Mucosa of descending colon (tissue), 3 donors: ENCODE results near the gene AMBN. TPM values are rescaled to one million over a fixed set of nuclear protein-coding genes. Genes with fewer than 3 reads are reported as not detected.

Experiments
- ATAC-seq: fragments of 200-7000 bp; cut with Tn5 transposase; one replicate; pipeline ENCODE4 v1.9.1; 2020; ENCODE audit warnings: mild to moderate bottlenecking, moderate library complexity
- DNase-seq, 3 donors: peaks; one replicate each; pipeline ENCODE4 v3.0.0-alpha.2; 2020
- H3K36me3 ChIP-seq: fragments of 200-600 bp; one replicate; pipeline ENCODE4 v1.8.0; 2021; ENCODE audit warnings: low read depth, mild to moderate bottlenecking
- H3K4me1 ChIP-seq: fragments of 200-600 bp; one replicate; pipeline ENCODE4 v1.8.0; 2021; ENCODE audit warnings: low read depth, mild to moderate bottlenecking
- H3K4me3 ChIP-seq: fragments of 200-600 bp; one replicate; pipeline ENCODE4 v1.8.0; 2021; ENCODE audit warnings: mild to moderate bottlenecking
- H3K9me3 ChIP-seq: fragments of 200-600 bp; one replicate; pipeline ENCODE4 v1.8.0; 2021; ENCODE audit warnings: mild to moderate bottlenecking
- CTCF ChIP-seq: fragments of 200-600 bp; IDR thresholded peaks from one replicate; pipeline ENCODE4 v1.8.0; 2022; ENCODE audit warnings: antibody characterized with exemption, mild to moderate bottlenecking
- intact Hi-C, 2 donors: fragments of 100-400 bp; cut with DNase I in 1 of 2; cut with micrococcal nuclease in 1 of 2; formaldehyde crosslinking; loops; one replicate each; pipeline versions ENCODE4 v1.11.0 to v1.11.1; 2022; cut with DNase I, micrococcal nuclease
- total RNA-seq, 3 donors: library from RNA; stranded (reverse); fragmentation: NEBNext Ultra II Directional in 2 of 3; extraction: Animal tissue kit (Norgen Biotek cat#: 25700) in 2 of 3; gene quantifications; one replicate each; pipeline versions ENCODE4 v1.2.1 to v1.2.4, GENCODE V29; 2021 to 2023
- donor health status: DM: no; HTN: no; CAD: no; lungs with moderate emphysema.
- donor health status: DM: no; HTN: no; CAD: no.
- donor health status: DM: no; HTN: yes; CAD: no.

Gene AMBN
- total RNA-seq, 3 donors from 2014 or later = not detected

GRCh38 chr4:70564033-70564432 is 28.0 kb upstream of the AMBN start:
- H3K4me1 ChIP-seq = no peaks in the 10 kb centered on the region
- H3K36me3 ChIP-seq = no peaks in the 10 kb centered on the region
- no peak overlapping the region for H3K4me3 ChIP-seq
- H3K9me3 ChIP-seq = no peaks in the 10 kb centered on the region
- no peak for ATAC-seq
- no peak for TF ChIP-seq CTCF
- intact Hi-C loops = no loop called here
- no peak for DNase-seq

- Histone ChIP-seq H3K9me3 (no peaks in the 10 kb centered on the region), H3K4me3 (no peak overlapping the region), H3K36me3 (no peaks in the 10 kb centered on the region), H3K4me1 (no peaks in the 10 kb centered on the region)
- intact Hi-C loops = no loop called here
- TF ChIP-seq CTCF = no peak
- ATAC-seq (no peak), DNase-seq (no peak)
Observed at GRCh38 chr4:70570796-70571195, 21.3 kb upstream of the AMBN start.

DNA sequence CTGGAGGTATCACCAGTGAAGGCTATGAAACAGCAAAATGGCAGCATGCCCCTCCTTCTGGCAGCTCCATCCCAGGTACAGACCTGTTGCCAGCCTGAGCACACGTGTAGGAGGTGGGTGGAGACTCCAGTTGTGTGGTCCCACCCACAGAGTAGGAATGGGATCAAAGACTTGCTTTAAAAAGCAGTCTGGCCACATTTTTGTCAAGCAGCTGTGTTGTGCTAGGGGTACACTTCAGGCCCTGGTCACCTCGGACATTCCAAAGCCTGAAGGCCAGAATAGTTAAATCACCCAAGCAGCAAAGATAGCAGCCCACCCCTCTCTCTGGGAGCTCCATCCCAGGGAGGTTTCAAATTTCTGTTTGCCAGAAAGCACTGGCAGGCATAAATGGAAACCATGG is 20.3 kb upstream of the AMBN start:
- no peak for DNase-seq
- H3K4me1 ChIP-seq = no peaks in the 10 kb centered on the region
- intact Hi-C loops = no loop called here
- no peak for ATAC-seq
- H3K36me3 ChIP-seq = no peaks in the 10 kb centered on the region
- H3K9me3 ChIP-seq = no peaks in the 10 kb centered on the region
- TF ChIP-seq CTCF = no peak
- no peak overlapping the region for H3K4me3 ChIP-seq

DNA sequence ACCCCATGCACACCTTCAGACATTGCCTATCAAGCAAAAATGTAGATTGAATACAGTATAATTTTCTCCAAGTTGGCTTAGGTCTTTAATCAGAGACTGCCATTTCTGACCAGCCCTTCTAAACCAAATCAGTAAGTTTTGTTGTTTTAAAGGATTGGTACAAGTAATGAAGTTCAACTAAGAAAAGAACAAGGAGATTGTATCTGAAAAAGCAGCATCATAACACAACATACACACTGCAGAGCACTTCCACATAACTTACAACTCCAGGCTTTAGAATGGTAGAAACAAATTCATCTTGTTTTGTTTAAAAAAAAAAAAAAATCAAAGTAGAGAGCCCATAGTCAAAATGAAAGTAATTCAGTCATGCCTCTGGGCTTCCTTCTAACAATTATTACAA is 16.1 kb upstream of the AMBN start:
- Histone ChIP-seq H3K4me3 (no peak overlapping the region), H3K9me3 (no peaks in the 10 kb centered on the region), H3K4me1 (no peaks in the 10 kb centered on the region), H3K36me3 (no peaks in the 10 kb centered on the region)
- TF ChIP-seq CTCF = no peak
- ATAC-seq (no peak), DNase-seq (no peak)
- intact Hi-C loops = no loop called here

- no peak for DNase-seq
- Histone ChIP-seq H3K36me3 (no peaks in the 10 kb centered on the region), H3K4me3 (no peak overlapping the region), H3K4me1 (no peaks in the 10 kb centered on the region), H3K9me3 (no peaks in the 10 kb centered on the region)
- ATAC-seq = peak; percentile 49
- intact Hi-C loops = no loop called here
- TF ChIP-seq CTCF = no peak
Observed at GRCh38 chr4:70577220-70577927, 14.7 kb upstream of the AMBN start.

GRCh38 chr4:70581980-70582379 is 10.1 kb upstream of the AMBN start:
- TF ChIP-seq CTCF = no peak
- Histone ChIP-seq H3K4me3 (no peak overlapping the region), H3K9me3 (no peaks in the 10 kb centered on the region), H3K36me3 (no peaks in the 10 kb centered on the region), H3K4me1 (no peaks in the 10 kb centered on the region)
- intact Hi-C loops = no loop called here
- DNase-seq (no peak), ATAC-seq (no peak)
